HG03135 (cell line): ENCODE measurements around the gene SMC2.

Source experiments
- ATAC-seq: cut with Tn5 transposase; IDR thresholded peaks from one replicate; pipeline ENCODE4 v1.9.1; 2021; ENCODE audit warnings: mild to moderate bottlenecking, moderate library complexity; ENCODE audit not compliant: unreplicated experiment

SMC2 gene

GRCh38 chr9:104093647-104094533 lies at the start of gene SMC2:
SMC2 (plus strand) TSS chr9:104094309; CDS start chr9:104095385, 1,076 bp downstream.
- peak; percentile 95 for ATAC-seq

- ATAC-seq = no peak
These were observed 25.6 kb upstream of the SMC2 start for GRCh38 chr9:104068546-104068945.

GRCh38 chr9:104069288-104069687 lies 24.8 kb upstream of the SMC2 start:
- ATAC-seq = no peak

- no peak for ATAC-seq
These were observed 22.5 kb upstream of the SMC2 start for GRCh38 chr9:104071589-104071988.

GRCh38 chr9:104073098-104073769 lies 20.9 kb upstream of the SMC2 start:
- ATAC-seq = no peak

- no peak for ATAC-seq
These were observed 20.4 kb upstream of the SMC2 start for GRCh38 chr9:104073770-104074133.

GRCh38 chr9:104074876-104075275 lies 19.2 kb upstream of the SMC2 start:
- no peak for ATAC-seq

GRCh38 chr9:104075801-104076753 lies 18.0 kb upstream of the SMC2 start:
- ATAC-seq = no peak

GRCh38 chr9:104078596-104078995 lies 15.5 kb upstream of the SMC2 start:
- no peak for ATAC-seq

GRCh38 chr9:104080983-104081382 lies 13.1 kb upstream of the SMC2 start:
- ATAC-seq = no peak

- ATAC-seq = no peak
These were observed 11.9 kb upstream of the SMC2 start for GRCh38 chr9:104082168-104082567.

- ATAC-seq = no peak
These were observed 8.6 kb upstream of the SMC2 start for GRCh38 chr9:104085525-104085924.

GRCh38 chr9:104087894-104088293 lies 6.2 kb upstream of the SMC2 start:
- no peak for ATAC-seq

GRCh38 chr9:104088416-104088815 lies 5.7 kb upstream of the SMC2 start:
- ATAC-seq = no peak

- no peak for ATAC-seq
These were observed 3.5 kb upstream of the SMC2 start for GRCh38 chr9:104090578-104090977.

- no peak for ATAC-seq
These were observed 3.0 kb upstream of the SMC2 start for GRCh38 chr9:104091116-104091515.

GRCh38 chr9:104091708-104092107 lies 2.4 kb upstream of the SMC2 start:
- ATAC-seq = no peak

- no peak for ATAC-seq
These were observed 1.9 kb upstream of the SMC2 start for GRCh38 chr9:104092192-104092591.

GRCh38 chr9:104092875-104093600 lies 1.1 kb upstream of the SMC2 start:
- ATAC-seq = no peak

GRCh38 chr9:104094534-104095015 lies 466 bp downstream of the SMC2 start:
- ATAC-seq = peak; percentile 7
